Gastrocnemius medialis (tissue), 4 donors: Measurements from ENCODE around the gene GPR155.

ENCODE experiments used
- POLR2A ChIP-seq, 2 donors: fragments of 450-650 bp; IDR thresholded peaks; one replicate each; pipeline ENCODE4 v1.6.1; 2017; ENCODE audit warnings: antibody characterized with exemption in 2 of 2, mild to moderate bottlenecking in 2 of 2, moderate library complexity in 2 of 2
- TF ChIP-seq, protein P1 (sequence below), 5 experiments: fragments of 450-650 bp in 3 of 5; fragments of 200-600 bp in 2 of 5; sonication (generic) in 2 of 5; IDR thresholded peaks in 4 of 5; conservative IDR thresholded peaks in 1 of 5; 1 replicate in 4 of 5; 2 replicates in 1 of 5; pipeline ENCODE4 v1.5.1; 2016 to 2019; ENCODE audit warnings: antibody characterized with exemption in 5 of 5, mild to moderate bottlenecking in 3 of 5, moderate library complexity in 3 of 5

DNA sequence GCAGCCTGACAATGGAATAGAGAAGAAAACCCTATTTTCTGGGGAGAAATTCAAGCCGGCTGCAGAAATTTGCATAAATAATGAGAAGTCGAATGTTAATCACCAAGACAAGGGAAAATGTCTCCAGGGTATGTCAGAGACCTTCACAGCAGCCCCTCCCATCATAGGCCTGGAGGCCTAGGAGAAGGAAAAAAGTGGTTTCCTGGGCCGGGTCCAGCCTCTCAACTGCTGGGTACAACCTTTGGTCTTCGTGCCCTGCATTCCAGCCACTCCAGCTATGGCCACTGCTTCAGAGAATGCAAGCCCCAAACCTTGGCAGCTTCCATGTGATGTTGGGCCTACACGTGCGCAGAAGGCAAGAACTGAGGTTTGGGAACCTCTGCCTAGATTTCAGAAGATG is 97.3 kb downstream of the GPR155 start:
- TF ChIP-seq, protein P1, sequence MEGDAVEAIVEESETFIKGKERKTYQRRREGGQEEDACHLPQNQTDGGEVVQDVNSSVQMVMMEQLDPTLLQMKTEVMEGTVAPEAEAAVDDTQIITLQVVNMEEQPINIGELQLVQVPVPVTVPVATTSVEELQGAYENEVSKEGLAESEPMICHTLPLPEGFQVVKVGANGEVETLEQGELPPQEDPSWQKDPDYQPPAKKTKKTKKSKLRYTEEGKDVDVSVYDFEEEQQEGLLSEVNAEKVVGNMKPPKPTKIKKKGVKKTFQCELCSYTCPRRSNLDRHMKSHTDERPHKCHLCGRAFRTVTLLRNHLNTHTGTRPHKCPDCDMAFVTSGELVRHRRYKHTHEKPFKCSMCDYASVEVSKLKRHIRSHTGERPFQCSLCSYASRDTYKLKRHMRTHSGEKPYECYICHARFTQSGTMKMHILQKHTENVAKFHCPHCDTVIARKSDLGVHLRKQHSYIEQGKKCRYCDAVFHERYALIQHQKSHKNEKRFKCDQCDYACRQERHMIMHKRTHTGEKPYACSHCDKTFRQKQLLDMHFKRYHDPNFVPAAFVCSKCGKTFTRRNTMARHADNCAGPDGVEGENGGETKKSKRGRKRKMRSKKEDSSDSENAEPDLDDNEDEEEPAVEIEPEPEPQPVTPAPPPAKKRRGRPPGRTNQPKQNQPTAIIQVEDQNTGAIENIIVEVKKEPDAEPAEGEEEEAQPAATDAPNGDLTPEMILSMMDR (IDR thresholded peaks at IDR 0.05 in 4 of 5, conservative IDR thresholded peaks at IDR 0.05 in 1 of 5), result no peak
- TF ChIP-seq POLR2A (IDR thresholded peaks at IDR 0.05), result no peak
